ENCODE data around the gene ZFP91. TPM values are rescaled to one million over a fixed set of nuclear protein-coding genes. Genes with fewer than 3 reads are reported as not detected.

Gene ZFP91
- total and polyA plus RNA-seq, 2 of the 13 experiments (the other 11 are each of a cell fraction or from before 2014, with no cell fraction given) = 13.5 to 38.6 TPM

DNA sequence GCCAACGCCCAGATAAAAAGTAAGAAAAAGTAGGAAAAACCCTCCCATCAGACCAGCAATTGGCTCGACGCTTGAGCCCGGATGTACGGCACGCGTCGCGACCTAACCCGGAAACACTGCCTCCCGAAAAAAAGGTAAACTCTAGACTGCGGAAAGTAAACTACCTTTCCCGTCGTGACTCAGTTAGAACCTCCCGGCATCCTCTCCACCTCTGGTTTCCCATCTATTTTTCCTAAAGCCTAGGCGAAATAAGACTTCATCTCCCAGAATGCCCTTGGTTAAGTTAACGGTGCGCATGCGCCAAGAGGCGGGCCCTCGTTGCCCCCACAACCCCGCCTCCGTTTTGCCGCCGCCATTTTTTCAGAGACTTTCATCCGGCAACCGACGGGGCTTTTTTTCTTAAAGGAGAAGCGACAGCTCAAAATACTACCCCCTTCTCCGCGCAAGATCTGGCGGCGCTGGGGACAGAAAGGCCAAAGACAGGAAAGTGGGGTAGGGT, 678 bp upstream of the ZFP91 start (continued):
- TF ChIP-seq, protein P1, sequence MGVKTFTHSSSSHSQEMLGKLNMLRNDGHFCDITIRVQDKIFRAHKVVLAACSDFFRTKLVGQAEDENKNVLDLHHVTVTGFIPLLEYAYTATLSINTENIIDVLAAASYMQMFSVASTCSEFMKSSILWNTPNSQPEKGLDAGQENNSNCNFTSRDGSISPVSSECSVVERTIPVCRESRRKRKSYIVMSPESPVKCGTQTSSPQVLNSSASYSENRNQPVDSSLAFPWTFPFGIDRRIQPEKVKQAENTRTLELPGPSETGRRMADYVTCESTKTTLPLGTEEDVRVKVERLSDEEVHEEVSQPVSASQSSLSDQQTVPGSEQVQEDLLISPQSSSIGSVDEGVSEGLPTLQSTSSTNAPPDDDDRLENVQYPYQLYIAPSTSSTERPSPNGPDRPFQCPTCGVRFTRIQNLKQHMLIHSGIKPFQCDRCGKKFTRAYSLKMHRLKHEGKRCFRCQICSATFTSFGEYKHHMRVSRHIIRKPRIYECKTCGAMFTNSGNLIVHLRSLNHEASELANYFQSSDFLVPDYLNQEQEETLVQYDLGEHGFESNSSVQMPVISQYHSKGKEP (CRISPR knock-in tag; IDR thresholded peaks at IDR 0.05) = no peak
- TF ChIP-seq ZNF430 (CRISPR knock-in tag; IDR thresholded peaks at IDR 0.05) (no peak), JARID2 (CRISPR knock-in tag; IDR thresholded peaks at IDR 0.05; ENCODE audit: insufficient replicate concordance) (no peak), PHF20 (CRISPR knock-in tag; IDR thresholded peaks at IDR 0.05) (peak; percentile 50; the same call in 1 of the 2 replicates), GLI4 (CRISPR knock-in tag; IDR thresholded peaks at IDR 0.05; ENCODE audit: borderline replicate concordance) (no peak), MAFG (CRISPR knock-in tag; IDR thresholded peaks at IDR 0.05) (no peak), NBN (conservative IDR thresholded peaks at IDR 0.05) (no peak), KLF15 (CRISPR knock-in tag; IDR thresholded peaks at IDR 0.05; ENCODE audit: borderline replicate concordance) (no peak), ZNF136 (CRISPR knock-in tag; IDR thresholded peaks at IDR 0.05; ENCODE audit: low read depth) (peak; percentile 80; the same call in 1 of the 2 replicates), ETV6 (CRISPR knock-in tag; conservative IDR thresholded peaks at IDR 0.05) (no peak), ZSCAN31 (CRISPR knock-in tag; IDR thresholded peaks at IDR 0.05; ENCODE audit: low read depth) (no peak), ZBTB3 (CRISPR knock-in tag; IDR thresholded peaks at IDR 0.05; ENCODE audit: borderline replicate concordance, low read depth) (no peak), KAT2B (IDR thresholded peaks at IDR 0.05; ENCODE audit: borderline replicate concordance, low read depth, low read length) (no peak), ZNF205 (CRISPR knock-in tag; IDR thresholded peaks at IDR 0.05) (no peak)
- TF ChIP-seq, protein P2, sequence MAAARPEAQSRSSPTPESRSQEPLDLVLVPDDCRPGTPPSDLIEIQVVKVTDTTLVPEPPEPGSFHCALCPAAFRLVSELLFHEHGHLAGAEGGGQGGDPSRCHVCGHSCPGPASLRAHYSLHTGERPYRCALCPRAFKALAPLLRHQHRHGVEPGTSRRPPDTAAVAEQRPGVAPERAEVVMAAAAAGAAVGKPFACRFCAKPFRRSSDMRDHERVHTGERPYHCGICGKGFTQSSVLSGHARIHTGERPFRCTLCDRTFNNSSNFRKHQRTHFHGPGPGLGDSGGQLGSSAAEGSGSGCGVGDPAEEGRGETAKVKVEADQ (CRISPR knock-in tag; IDR thresholded peaks at IDR 0.05; ENCODE audit: borderline replicate concordance) = no peak
- TF ChIP-seq, protein P3, sequence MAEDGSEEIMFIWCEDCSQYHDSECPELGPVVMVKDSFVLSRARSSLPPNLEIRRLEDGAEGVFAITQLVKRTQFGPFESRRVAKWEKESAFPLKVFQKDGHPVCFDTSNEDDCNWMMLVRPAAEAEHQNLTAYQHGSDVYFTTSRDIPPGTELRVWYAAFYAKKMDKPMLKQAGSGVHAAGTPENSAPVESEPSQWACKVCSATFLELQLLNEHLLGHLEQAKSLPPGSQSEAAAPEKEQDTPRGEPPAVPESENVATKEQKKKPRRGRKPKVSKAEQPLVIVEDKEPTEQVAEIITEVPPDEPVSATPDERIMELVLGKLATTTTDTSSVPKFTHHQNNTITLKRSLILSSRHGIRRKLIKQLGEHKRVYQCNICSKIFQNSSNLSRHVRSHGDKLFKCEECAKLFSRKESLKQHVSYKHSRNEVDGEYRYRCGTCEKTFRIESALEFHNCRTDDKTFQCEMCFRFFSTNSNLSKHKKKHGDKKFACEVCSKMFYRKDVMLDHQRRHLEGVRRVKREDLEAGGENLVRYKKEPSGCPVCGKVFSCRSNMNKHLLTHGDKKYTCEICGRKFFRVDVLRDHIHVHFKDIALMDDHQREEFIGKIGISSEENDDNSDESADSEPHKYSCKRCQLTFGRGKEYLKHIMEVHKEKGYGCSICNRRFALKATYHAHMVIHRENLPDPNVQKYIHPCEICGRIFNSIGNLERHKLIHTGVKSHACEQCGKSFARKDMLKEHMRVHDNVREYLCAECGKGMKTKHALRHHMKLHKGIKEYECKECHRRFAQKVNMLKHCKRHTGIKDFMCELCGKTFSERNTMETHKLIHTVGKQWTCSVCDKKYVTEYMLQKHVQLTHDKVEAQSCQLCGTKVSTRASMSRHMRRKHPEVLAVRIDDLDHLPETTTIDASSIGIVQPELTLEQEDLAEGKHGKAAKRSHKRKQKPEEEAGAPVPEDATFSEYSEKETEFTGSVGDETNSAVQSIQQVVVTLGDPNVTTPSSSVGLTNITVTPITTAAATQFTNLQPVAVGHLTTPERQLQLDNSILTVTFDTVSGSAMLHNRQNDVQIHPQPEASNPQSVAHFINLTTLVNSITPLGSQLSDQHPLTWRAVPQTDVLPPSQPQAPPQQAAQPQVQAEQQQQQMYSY (CRISPR knock-in tag; IDR thresholded peaks at IDR 0.05) = no peak; the same call in 1 of the 2 replicates
- TF ChIP-seq, protein P4, sequence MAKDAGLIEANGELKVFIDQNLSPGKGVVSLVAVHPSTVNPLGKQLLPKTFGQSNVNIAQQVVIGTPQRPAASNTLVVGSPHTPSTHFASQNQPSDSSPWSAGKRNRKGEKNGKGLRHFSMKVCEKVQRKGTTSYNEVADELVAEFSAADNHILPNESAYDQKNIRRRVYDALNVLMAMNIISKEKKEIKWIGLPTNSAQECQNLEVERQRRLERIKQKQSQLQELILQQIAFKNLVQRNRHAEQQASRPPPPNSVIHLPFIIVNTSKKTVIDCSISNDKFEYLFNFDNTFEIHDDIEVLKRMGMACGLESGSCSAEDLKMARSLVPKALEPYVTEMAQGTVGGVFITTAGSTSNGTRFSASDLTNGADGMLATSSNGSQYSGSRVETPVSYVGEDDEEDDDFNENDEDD (CRISPR knock-in tag; IDR thresholded peaks at IDR 0.05; ENCODE audit: borderline replicate concordance) = 0 out of 2 replicates have a peak, but pooled peaks have one; percentile 28
- TF ChIP-seq, protein P5, sequence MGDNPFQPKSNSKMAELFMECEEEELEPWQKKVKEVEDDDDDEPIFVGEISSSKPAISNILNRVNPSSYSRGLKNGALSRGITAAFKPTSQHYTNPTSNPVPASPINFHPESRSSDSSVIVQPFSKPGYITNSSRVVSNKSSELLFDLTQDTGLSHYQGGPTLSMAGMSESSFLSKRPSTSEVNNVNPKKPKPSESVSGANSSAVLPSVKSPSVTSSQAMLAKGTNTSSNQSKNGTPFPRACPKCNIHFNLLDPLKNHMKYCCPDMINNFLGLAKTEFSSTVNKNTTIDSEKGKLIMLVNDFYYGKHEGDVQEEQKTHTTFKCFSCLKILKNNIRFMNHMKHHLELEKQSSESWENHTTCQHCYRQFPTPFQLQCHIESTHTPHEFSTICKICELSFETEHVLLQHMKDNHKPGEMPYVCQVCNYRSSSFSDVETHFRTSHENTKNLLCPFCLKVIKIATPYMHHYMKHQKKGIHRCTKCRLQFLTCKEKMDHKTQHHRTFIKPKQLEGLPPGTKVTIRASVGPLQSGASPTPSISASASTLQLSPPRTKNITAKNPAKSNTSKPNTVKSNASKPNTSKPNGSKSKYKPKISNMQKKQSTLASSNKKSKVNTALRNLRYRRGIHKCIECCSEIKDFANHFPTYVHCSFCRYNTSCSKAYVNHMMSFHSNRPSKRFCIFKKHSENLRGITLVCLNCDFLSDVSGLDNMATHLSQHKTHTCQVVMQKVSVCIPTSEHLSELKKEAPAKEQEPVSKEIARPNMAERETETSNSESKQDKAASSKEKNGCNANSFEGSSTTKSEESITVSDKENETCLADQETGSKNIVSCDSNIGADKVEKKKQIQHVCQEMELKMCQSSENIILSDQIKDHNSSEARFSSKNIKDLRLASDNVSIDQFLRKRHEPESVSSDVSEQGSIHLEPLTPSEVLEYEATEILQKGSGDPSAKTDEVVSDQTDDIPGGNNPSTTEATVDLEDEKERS (CRISPR knock-in tag; IDR thresholded peaks at IDR 0.05) = no peak
